Astrocyte of the cerebellum (primary cell): ENCODE results near the gene MRTFA.

Source experiments
- DNase-seq: peaks from one replicate; pipeline ENCODE4 v3.0.0-alpha.2; 2011; ENCODE audit warnings: low read depth
- H3K4me3 ChIP-seq: 2 replicates; pipeline ENCODE4 v1.5.1; 2011; ENCODE audit warnings: mild to moderate bottlenecking, low read depth, low read length, moderate library complexity
- in situ Hi-C: cut with HindIII; loops from 2 replicates; pipeline ENCODE4 v1.10.0; 2017; ENCODE audit warnings: low sequenced_read_pairs
- TF ChIP-seq, protein P1 (sequence below): IDR thresholded peaks from 2 replicates; pipeline ENCODE4 v1.5.1; 2012; ENCODE audit warnings: low read length, low read depth, moderate library complexity, mild to moderate bottlenecking; ENCODE audit errors: missing control alignments

MRTFA gene

DNA sequence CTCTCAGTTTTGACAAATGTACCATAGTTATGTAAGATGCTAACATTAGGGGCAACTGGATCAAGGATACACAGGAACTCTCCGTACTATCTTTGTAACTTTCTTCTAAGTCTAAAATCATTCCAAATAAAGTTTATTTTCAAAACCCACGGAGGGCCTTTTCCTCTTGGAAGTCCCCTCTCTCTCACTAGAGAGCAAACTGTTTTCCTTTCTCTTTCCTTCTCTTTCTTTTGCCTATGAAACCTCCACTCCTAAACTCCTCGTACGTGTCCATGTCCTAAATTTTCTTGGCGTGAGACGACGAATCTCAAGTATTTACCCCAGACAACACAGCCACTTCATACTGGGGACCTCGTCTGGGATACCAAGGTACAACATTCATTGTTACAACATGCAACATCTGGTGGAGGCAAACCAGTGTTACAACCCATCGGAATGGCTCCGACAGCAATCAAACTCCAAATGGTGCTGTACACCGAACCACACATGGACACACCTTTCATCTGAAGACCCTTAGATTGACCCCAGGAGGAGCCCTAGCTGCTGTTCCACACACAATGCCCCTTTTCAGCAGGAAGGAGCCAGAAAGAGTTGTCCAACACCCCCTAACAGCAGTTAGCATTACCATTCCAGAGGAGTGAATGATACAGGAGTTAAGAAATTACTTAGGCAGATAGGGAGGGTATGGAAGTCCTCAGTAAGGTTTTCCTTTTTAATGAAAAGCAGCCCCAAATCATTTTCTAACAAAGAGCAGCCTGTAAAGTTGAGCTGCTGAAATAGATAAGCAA, 158.0 kb downstream of the MRTFA start:
- in situ Hi-C loops: no loop called here
- TF ChIP-seq, protein P1, sequence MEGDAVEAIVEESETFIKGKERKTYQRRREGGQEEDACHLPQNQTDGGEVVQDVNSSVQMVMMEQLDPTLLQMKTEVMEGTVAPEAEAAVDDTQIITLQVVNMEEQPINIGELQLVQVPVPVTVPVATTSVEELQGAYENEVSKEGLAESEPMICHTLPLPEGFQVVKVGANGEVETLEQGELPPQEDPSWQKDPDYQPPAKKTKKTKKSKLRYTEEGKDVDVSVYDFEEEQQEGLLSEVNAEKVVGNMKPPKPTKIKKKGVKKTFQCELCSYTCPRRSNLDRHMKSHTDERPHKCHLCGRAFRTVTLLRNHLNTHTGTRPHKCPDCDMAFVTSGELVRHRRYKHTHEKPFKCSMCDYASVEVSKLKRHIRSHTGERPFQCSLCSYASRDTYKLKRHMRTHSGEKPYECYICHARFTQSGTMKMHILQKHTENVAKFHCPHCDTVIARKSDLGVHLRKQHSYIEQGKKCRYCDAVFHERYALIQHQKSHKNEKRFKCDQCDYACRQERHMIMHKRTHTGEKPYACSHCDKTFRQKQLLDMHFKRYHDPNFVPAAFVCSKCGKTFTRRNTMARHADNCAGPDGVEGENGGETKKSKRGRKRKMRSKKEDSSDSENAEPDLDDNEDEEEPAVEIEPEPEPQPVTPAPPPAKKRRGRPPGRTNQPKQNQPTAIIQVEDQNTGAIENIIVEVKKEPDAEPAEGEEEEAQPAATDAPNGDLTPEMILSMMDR: no peak
- no peak overlapping the region for H3K4me3 ChIP-seq
- no peak for DNase-seq

DNA sequence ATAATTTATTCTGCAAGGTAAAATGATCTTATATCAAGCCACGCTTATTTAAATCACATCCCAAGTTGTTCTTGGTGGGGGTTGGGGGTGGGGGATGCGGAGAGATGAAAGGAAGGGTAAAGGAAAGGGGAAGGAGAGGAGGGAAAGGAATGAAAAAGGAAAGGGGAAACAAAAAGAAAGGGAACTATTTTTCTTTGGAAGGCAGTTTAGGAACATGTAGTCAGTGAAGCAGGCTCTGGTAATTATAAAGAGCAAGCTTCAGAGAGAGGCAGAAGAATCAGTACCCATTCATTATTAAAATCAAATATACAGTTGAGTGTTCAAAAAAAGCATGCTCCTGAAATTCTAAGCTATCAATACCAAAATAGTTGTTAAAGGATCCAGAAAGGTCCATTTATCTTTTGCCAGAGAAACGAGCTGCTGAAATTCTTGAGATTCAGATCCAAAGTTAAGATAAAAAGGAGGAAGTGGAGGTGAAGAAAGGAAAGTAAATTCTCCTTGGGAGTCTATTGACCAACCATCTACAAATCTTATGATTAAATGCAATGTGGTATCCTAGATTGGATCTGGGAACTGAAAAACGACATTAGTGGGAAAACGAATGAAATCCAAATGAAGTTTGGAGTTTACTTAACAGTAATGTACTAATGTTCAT, 158.7 kb downstream of the MRTFA start:
- DNase-seq: no peak
- TF ChIP-seq, protein P1: no peak
- H3K4me3 ChIP-seq: no peak overlapping the region
- in situ Hi-C loops: no loop called here

DNA sequence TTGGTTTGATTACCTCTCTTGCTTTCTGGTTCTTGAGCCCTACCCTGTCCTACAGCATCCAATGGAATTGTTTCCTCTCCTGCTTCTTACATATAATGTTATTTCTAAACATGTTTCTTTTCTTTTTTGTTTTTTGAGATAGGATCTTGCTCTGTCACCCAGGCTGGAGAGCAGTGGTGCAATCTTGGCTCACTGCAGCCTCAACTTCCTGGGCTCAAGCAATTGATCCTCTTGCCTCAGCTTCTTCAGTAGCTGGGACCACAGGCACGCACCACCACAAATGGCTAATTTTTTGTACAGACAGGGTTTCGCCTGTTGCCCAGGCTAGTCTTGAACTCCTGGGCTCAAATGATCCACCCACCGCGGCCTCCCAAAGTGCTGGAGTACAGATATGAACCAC, 160.2 kb downstream of the MRTFA start:
- in situ Hi-C loops: no loop called here
- no peak for DNase-seq
- TF ChIP-seq, protein P1: no peak

DNA sequence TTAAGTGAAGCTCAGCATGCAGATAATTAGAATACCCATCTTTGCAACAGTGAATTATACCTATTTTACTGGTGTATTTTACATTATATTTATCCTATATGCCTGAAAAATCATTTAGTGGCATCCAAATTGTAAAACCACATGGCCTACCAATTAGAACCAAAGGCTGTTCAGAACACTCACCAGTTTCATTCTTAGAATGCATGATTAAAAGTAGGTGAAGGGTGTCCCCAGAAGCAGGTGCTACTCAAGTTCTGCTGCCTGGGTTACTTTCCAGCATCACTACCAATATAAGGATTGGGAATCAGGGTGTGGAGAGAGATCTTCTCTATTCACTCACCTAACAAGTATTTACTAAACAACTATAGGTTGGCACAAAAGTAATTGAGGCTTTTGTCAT, 162.8 kb downstream of the MRTFA start:
- TF ChIP-seq, protein P1: no peak
- no peak overlapping the region for H3K4me3 ChIP-seq
- no peak for DNase-seq
- in situ Hi-C loops: loop anchor here (5.0 kb wide), 1 partner anchor 101 kb away; the partner anchor contains the start of gene SGSM3

More for the DNA sequence above, 160.2 kb downstream of the MRTFA start:
- no peak overlapping the region for H3K4me3 ChIP-seq

DNA sequence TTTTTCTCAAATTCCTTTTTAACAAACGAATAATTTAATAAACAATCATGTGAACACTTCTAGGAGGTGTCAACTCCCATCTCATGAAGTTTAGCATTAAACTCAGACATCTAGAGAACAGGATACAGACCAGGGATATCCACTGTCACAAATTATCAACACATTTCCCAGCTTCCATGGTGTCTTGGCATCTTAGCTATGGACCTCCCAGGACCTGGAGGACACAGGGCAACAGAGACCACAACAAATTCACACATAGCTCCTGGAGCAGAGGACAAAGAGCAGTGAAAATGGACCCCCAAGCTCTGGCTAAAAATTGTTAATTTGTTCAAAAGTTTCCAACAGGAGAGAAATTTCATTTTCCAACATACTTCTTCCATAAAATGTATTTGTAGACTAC, 163.9 kb downstream of the MRTFA start:
- no peak overlapping the region for H3K4me3 ChIP-seq
- TF ChIP-seq, protein P1: no peak
- DNase-seq: no peak
- in situ Hi-C loops: loop anchor here (5.0 kb wide), 1 partner anchor 100 kb away; the partner anchor contains the start of gene SGSM3

DNA sequence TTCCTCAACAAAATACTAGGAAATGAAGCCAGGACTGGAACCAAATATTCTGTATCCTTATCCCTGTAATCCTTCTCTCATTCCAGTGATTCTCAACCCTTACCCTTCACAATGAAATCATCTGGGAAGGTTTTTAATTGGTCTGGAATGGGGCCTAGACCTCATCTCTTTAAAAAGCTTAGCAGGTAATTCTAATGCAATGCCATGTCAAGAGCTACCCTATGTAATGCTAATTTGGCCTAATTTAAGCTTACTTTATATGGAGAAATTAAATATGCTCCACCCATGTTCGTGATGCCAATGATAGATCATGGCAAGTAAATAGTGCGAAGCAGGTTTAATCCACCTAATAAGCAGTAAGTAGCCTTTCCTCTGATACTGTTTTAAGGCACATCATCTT, 164.5 kb downstream of the MRTFA start:
- DNase-seq: no peak
- in situ Hi-C loops: loop anchor here (5.0 kb wide), 1 partner anchor 100 kb away; the partner anchor contains the start of gene SGSM3
- TF ChIP-seq, protein P1: no peak
- no peak overlapping the region for H3K4me3 ChIP-seq
